ENCODE measurements around the gene EVL. TPM values are rescaled to one million over a fixed set of nuclear protein-coding genes. Genes with fewer than 3 reads are reported as not detected.

Gene EVL
- total RNA-seq, 1 donor from 2014 or later, result 98.9 TPM

DNA sequence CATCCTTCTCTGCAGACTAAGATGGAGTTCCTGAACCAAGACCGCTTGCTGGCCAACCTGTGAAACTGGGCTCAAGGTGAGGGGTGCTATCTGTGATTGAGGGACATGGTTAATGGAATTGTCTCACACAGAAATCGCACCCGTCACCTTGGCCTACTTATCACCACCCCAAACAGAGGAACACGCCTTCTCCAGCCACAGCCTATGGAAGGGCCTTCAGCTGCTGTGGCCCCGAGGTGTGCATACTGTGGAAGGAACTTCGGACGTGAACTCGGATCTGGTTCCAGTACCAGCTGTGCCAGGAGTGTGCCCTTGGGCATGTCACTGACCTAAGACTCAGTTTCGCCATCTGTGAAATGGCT is 44.4 kb downstream of the EVL start:
- Mint-ChIP-seq H3K4me3 (ENCODE audit: unreplicated experiment) (no peak overlapping the region), H3K27me3 (ENCODE audit: low read depth) (no peaks in the 10 kb centered on the region), H3K4me1 (ENCODE audit: low read depth) (peaks cover 68% of the 10 kb centered on the region), H3K36me3 (ENCODE audit: low read depth) (peaks cover 3% of the 10 kb centered on the region), H3K27ac (ENCODE audit: unreplicated experiment) (no peak overlapping the region), H3K9me3 (ENCODE audit: low read depth) (no peaks in the 10 kb centered on the region)
- DNase-seq (ENCODE audit: low spot score), result peak; percentile 56
- TF ChIP-seq, protein P1, sequence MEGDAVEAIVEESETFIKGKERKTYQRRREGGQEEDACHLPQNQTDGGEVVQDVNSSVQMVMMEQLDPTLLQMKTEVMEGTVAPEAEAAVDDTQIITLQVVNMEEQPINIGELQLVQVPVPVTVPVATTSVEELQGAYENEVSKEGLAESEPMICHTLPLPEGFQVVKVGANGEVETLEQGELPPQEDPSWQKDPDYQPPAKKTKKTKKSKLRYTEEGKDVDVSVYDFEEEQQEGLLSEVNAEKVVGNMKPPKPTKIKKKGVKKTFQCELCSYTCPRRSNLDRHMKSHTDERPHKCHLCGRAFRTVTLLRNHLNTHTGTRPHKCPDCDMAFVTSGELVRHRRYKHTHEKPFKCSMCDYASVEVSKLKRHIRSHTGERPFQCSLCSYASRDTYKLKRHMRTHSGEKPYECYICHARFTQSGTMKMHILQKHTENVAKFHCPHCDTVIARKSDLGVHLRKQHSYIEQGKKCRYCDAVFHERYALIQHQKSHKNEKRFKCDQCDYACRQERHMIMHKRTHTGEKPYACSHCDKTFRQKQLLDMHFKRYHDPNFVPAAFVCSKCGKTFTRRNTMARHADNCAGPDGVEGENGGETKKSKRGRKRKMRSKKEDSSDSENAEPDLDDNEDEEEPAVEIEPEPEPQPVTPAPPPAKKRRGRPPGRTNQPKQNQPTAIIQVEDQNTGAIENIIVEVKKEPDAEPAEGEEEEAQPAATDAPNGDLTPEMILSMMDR (IDR thresholded peaks at IDR 0.05), result no peak

DNA sequence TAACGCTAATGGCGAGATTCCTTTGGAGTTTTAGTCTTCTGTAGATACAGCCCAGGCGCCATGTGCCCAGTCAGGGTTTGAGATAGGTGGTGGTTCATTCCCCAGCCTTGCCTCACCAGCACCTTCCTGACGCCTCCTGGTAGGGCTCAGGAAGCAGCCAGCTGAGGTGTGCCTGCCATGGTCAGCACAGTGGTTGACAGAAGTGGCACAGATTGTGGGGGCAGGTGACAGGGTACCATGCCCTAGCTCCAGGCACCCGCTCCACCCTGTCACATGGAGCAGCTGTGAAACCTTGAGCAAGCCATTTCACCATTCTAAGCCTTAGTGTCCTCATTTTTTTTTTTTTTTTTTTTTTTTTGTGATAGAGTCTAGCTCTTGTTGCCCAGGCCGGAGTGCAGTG is 45.6 kb downstream of the EVL start:
- H3K27ac Mint-ChIP-seq (ENCODE audit: unreplicated experiment), result no peak overlapping the region
- no peaks in the 10 kb centered on the region for H3K27me3 Mint-ChIP-seq (ENCODE audit: low read depth)
- TF ChIP-seq, protein P1 (IDR thresholded peaks at IDR 0.05), result no peak
- H3K9me3 Mint-ChIP-seq (ENCODE audit: low read depth), result no peaks in the 10 kb centered on the region
- peaks cover 3% of the 10 kb centered on the region for H3K36me3 Mint-ChIP-seq (ENCODE audit: low read depth)
- DNase-seq (ENCODE audit: low spot score), result peak; percentile 52
- H3K4me1 Mint-ChIP-seq (ENCODE audit: low read depth), result peaks cover 56% of the 10 kb centered on the region
- no peak overlapping the region for H3K4me3 Mint-ChIP-seq (ENCODE audit: unreplicated experiment)

DNA sequence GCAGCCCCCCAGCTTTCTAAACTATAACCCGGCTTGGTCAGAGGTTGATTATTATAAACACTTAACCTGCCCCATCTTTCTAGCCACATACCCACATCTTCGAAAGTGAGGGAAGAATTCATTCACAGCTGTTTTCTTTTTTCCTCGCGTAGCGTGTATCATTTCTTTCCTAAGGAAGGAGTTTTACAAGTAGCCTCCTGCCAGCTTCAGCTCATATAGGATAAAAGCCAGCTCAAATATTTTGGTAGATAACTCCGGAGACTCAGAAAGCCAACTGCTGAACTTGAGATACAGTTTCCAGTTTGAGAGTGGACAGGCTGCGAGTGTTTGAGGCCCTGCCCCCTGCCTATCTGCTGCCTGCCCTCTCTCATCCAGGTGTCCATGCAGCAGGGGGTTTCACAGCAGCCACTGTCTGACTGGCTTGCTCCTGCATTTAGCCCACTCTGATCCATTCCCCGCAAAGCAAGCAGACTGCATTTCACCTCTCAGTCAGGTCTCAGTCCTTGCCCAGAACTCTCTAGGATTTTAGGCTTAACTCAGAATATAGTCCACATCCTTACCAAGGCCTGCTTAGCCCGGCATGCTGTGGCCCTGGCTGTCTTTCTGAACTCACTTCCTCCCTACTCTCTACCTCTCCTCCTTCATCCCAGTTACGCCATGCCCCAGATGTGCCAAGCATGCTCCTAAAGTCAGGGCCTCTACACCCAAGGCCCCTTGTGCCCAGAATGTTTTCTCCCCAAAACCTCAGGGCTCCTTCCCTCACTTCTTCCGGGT is 46.9 kb downstream of the EVL start:
- peaks cover 43% of the 10 kb centered on the region for H3K4me1 Mint-ChIP-seq (ENCODE audit: low read depth)
- DNase-seq (ENCODE audit: low spot score), result no peak
- H3K27me3 Mint-ChIP-seq (ENCODE audit: low read depth), result no peaks in the 10 kb centered on the region
- no peaks in the 10 kb centered on the region for H3K9me3 Mint-ChIP-seq (ENCODE audit: low read depth)
- H3K4me3 Mint-ChIP-seq (ENCODE audit: unreplicated experiment), result no peak overlapping the region
- H3K27ac Mint-ChIP-seq (ENCODE audit: unreplicated experiment), result peak overlapping the region; percentile 86
- TF ChIP-seq, protein P1 (IDR thresholded peaks at IDR 0.05), result no peak
- peaks cover 7% of the 10 kb centered on the region for H3K36me3 Mint-ChIP-seq (ENCODE audit: low read depth)

DNA sequence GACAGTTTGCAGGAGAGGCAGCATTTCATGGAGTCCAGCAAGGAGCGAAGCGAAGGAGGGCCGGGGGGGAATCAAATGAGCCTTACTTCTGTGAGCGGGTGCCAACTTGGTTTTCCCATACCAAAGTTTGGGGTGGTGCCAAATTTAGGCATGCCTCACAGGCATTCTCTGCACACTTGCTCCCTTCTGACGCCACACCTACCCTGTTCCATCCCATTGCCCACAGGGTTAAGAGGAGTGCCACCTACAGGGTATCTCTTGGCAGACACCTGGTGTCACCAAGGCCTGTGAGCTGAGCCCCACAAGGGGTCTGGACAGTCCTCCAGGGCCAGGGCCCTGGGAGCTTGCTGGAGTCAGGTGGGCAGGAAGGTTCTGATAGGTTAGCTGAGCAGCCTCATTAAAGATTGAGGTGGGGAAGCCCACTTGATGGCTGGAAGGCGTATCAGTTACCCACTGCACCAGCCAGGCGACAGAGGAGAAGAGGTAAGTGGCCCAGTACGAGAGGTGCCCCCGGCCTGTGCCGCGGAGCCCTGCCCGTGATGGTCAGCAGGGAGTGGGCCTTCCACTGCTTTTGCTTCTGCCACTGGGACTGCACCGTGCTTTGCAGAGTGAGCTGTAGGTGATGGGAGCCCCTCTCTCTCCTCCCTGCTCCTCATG is 49.0 kb downstream of the EVL start:
- Mint-ChIP-seq H3K4me3 (ENCODE audit: unreplicated experiment) (no peak overlapping the region), H3K36me3 (ENCODE audit: low read depth) (peaks cover 10% of the 10 kb centered on the region), H3K27ac (ENCODE audit: unreplicated experiment) (no peak overlapping the region), H3K4me1 (ENCODE audit: low read depth) (peaks cover 25% of the 10 kb centered on the region), H3K27me3 (ENCODE audit: low read depth) (no peaks in the 10 kb centered on the region), H3K9me3 (ENCODE audit: low read depth) (no peaks in the 10 kb centered on the region)
- TF ChIP-seq, protein P1 (IDR thresholded peaks at IDR 0.05), result no peak
- peak; percentile 79 for DNase-seq (ENCODE audit: low spot score)

DNA sequence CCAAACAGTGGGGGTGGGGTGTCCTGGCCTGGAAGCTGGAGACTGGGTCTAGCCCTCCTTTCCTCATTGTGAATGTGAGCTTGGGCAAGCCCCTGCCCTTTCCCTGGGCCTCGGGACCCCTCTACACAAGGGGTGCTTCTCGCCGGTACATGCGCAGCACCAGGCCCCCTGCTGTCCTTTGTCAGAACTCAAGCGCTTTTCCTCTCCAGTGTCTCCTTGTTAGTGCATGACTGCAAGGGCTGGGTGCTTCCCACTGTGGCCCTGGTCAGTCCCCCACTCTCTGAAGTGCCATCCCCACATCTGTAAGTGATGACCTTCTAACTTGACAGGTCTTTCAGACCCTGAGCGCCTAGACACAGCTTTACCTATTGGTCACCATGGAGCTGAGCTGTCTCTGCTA is 50.0 kb downstream of the EVL start:
- H3K27ac Mint-ChIP-seq (ENCODE audit: unreplicated experiment), result no peak overlapping the region
- H3K4me3 Mint-ChIP-seq (ENCODE audit: unreplicated experiment), result no peak overlapping the region
- H3K4me1 Mint-ChIP-seq (ENCODE audit: low read depth), result peaks cover 23% of the 10 kb centered on the region
- no peak for DNase-seq (ENCODE audit: low spot score)
- TF ChIP-seq, protein P1 (IDR thresholded peaks at IDR 0.05), result peak; percentile 15
- peaks cover 10% of the 10 kb centered on the region for H3K36me3 Mint-ChIP-seq (ENCODE audit: low read depth)
- no peaks in the 10 kb centered on the region for H3K9me3 Mint-ChIP-seq (ENCODE audit: low read depth)
- H3K27me3 Mint-ChIP-seq (ENCODE audit: low read depth), result no peaks in the 10 kb centered on the region

All from chondrocyte (in vitro differentiated cells).